HCT116 (cell line): Measurements from ENCODE around the gene DDX28.

ENCODE experiments used
- ATF3 ChIP-seq: IDR thresholded peaks from 2 replicates; pipeline ENCODE4 v1.6.1; 2012
- CEBPB ChIP-seq: IDR thresholded peaks from 2 replicates; pipeline ENCODE4 v1.6.1; 2012; ENCODE audit warnings: low read depth
- CTCF ChIP-seq, 3 experiments: fragments of 200-600 bp in 1 of 3; sonication (generic) in 1 of 3; IDR thresholded peaks in 2 of 3; conservative IDR thresholded peaks in 1 of 3; 2 replicates each; pipeline ENCODE4 v1.5.1; 2012 to 2017; ENCODE audit warnings: low read depth in 2 of 3, low read length in 2 of 3, antibody characterized with exemption in 1 of 3, borderline replicate concordance in 1 of 3, control low read depth in 1 of 3, mild to moderate bottlenecking in 1 of 3, mixed read lengths in 1 of 3, mixed run types in 1 of 3, moderate library complexity in 1 of 3; ENCODE audit not compliant: insufficient read depth in 1 of 3
- EZH2 ChIP-seq: fragments of 200-600 bp; sonication (generic); IDR thresholded peaks from 2 replicates; pipeline ENCODE4 v1.6.1; 2017; ENCODE audit warnings: antibody characterized with exemption, mixed run types
- EZH2phosphoT487 ChIP-seq: fragments of 200-600 bp; IDR thresholded peaks from 2 replicates; pipeline ENCODE4 v1.6.1; 2018; ENCODE audit warnings: antibody characterized with exemption, borderline replicate concordance
- JUND ChIP-seq: IDR thresholded peaks from 2 replicates; pipeline ENCODE4 v1.6.1; 2012
- POLR2A ChIP-seq: IDR thresholded peaks from 2 replicates; pipeline ENCODE4 v1.7.0; 2011; ENCODE audit warnings: borderline replicate concordance; ENCODE audit not compliant: insufficient read depth, insufficient read length; ENCODE audit errors: extremely low read depth
- RAD21 ChIP-seq: IDR thresholded peaks from 2 replicates; pipeline ENCODE4 v1.6.1; 2012; ENCODE audit warnings: low read depth, mild to moderate bottlenecking
- REST ChIP-seq: IDR thresholded peaks from 2 replicates; pipeline ENCODE4 v1.6.1; 2012; ENCODE audit warnings: low read depth
- TCF7L2 ChIP-seq: IDR thresholded peaks from 2 replicates; pipeline ENCODE4 v1.7.0; 2011; ENCODE audit warnings: borderline replicate concordance, inconsistent platforms; ENCODE audit not compliant: insufficient read depth, insufficient read length; ENCODE audit errors: extremely low read depth
- YY1 ChIP-seq: IDR thresholded peaks from 2 replicates; pipeline ENCODE4 v1.6.1; 2011; ENCODE audit warnings: low read length, low read depth, moderate library complexity, mild to moderate bottlenecking; ENCODE audit not compliant: insufficient replicate concordance; ENCODE audit errors: extremely low read depth

GRCh38 chr16:68021490-68021889 is 1.5 kb downstream of the DDX28 start:
- TF ChIP-seq ATF3, result no peak
- TF ChIP-seq YY1, result no peak
- TF ChIP-seq EZH2phosphoT487, result no peak
- no peak for TF ChIP-seq CTCF (IDR thresholded peaks at IDR 0.05 in 2 of 3, conservative IDR thresholded peaks at IDR 0.05 in 1 of 3; ENCODE audit: borderline replicate concordance in 1 of 3, insufficient read depth in 1 of 3, low read depth in 2 of 3, low read length in 2 of 3)
- TF ChIP-seq REST, result no peak
- TF ChIP-seq EZH2, result no peak
- no peak for TF ChIP-seq POLR2A
- no peak for TF ChIP-seq CEBPB
- TF ChIP-seq JUND, result no peak
- no peak for TF ChIP-seq RAD21
- TF ChIP-seq TCF7L2, result no peak
